HepG2 (cell line): Measurements from ENCODE around the gene RAB23. TPM values are rescaled to one million over a fixed set of nuclear protein-coding genes. Genes with fewer than 3 reads are reported as not detected.

Source experiments
- ATAC-seq: fragments of 200-7000 bp; cut with Tn5 transposase; 3 replicates; pipeline ENCODE4 v1.9.1; 2020; ENCODE audit warnings: mild to moderate bottlenecking, moderate library complexity
- BruUV-seq: library from RNA; stranded (reverse); fragments of 400-500 nt; replicated peaks from 2 replicates; lab custom pipeline; 2021; lab: Mats Ljungman, UMichigan
- CTCF ChIA-PET: fragments of 300-600 bp; formaldehyde crosslinking; extraction: SDS; loops from one replicate; lab custom pipeline; 2021; ENCODE audit warnings: low total read pairs, inconsistent platforms, low intra/inter-chr PET ratio; lab: Yijun Ruan, JAX
- POLR2A ChIA-PET: fragments of 350-600 bp; sonication (Branson Sonifier 250); formaldehyde crosslinking; loops from one replicate; lab custom pipeline; 2020; ENCODE audit warnings: antibody characterized with exemption, inconsistent platforms; lab: Yijun Ruan, JAX
- DNase-seq: peaks from one replicate; pipeline ENCODE4 v3.0.0-alpha.2; 2015; ENCODE audit warnings: low spot score
- FAIRE-seq: peaks from 3 replicates; lab custom pipeline; 2011; peaks lifted over from hg19 to GRCh38; lab: Jason Lieb, UNC
- H2AFZ ChIP-seq: one replicate; pipeline ENCODE4 v1.6.1; 2011; ENCODE audit warnings: low read length, inconsistent platforms
- H3K27ac ChIP-seq: fragments of 300-600 bp; 3 replicates; pipeline ENCODE4 v1.8.0; 2011; ENCODE audit warnings: mixed run types, mild to moderate bottlenecking, mixed read lengths, low read length, inconsistent platforms; ENCODE audit not compliant: insufficient read depth; ENCODE audit errors: extremely low read length
- H3K27me3 ChIP-seq, 2 experiments: fragments of 200-600 bp in 1 of 2; 2 replicates in 1 of 2; 3 replicates in 1 of 2; pipeline versions ENCODE4 v1.6.0 to v1.8.0; 2011; ENCODE audit warnings: low read length in 2 of 2, mild to moderate bottlenecking in 2 of 2, moderate library complexity in 2 of 2, inconsistent platforms in 1 of 2; ENCODE audit not compliant: insufficient read depth in 2 of 2, control insufficient read depth in 1 of 2
- H3K36me3 ChIP-seq, 2 experiments: fragments of 200-600 bp in 1 of 2; replicated peaks in 1 of 2; 2 replicates in 1 of 2; 3 replicates in 1 of 2; pipeline versions ENCODE4 v1.5.1 to v1.8.0; 2011; ENCODE audit warnings: low read length in 2 of 2, inconsistent platforms in 1 of 2; ENCODE audit not compliant: insufficient read depth in 2 of 2, control insufficient read depth in 1 of 2
- H3K4me1 ChIP-seq: 2 replicates; pipeline ENCODE4 v1.5.1; 2012; ENCODE audit warnings: low read length, inconsistent platforms; ENCODE audit not compliant: insufficient read depth
- H3K4me2 ChIP-seq: 2 replicates; pipeline ENCODE4 v1.6.0; 2011; ENCODE audit warnings: low read depth, low read length, inconsistent platforms
- H3K4me3 ChIP-seq, 3 experiments: fragments of 200-600 bp in 1 of 3; sonication (generic), shearing (Covaris generic) in 1 of 3; replicated peaks in 1 of 3; 2 replicates each; pipeline ENCODE4 v1.5.1; 2011 to 2016; ENCODE audit warnings: low read length in 3 of 3, inconsistent platforms in 2 of 3, low read depth in 2 of 3, mild to moderate bottlenecking in 2 of 3, control low read depth in 1 of 3, mixed read lengths in 1 of 3; ENCODE audit not compliant: insufficient read depth in 1 of 3
- H3K79me2 ChIP-seq: one replicate; pipeline ENCODE4 v1.6.1; 2011; ENCODE audit warnings: low read length, inconsistent platforms; ENCODE audit not compliant: insufficient read depth
- H3K9ac ChIP-seq: 2 replicates; pipeline ENCODE4 v1.6.0; 2011; ENCODE audit warnings: mild to moderate bottlenecking, low read depth, low read length, inconsistent platforms; ENCODE audit not compliant: insufficient read depth
- H3K9me3 ChIP-seq: 2 replicates; pipeline ENCODE4 v1.5.1; 2012; ENCODE audit warnings: mild to moderate bottlenecking, low read length
- H4K20me1 ChIP-seq: 2 replicates; pipeline ENCODE4 v1.6.0; 2011; ENCODE audit warnings: inconsistent platforms, mild to moderate bottlenecking, low read length, moderate library complexity; ENCODE audit not compliant: insufficient read depth
- BATF2 ChIP-seq: sonication (generic); formaldehyde crosslinking; IDR thresholded peaks from 2 replicates; pipeline ENCODE4 v1.8.0; 2022; ENCODE audit warnings: mild to moderate bottlenecking, missing genetic modification reagents, moderate library complexity
- FOXJ3 ChIP-seq: sonication (generic); formaldehyde crosslinking; IDR thresholded peaks from 2 replicates; pipeline ENCODE4 v1.4.0; 2020; ENCODE audit warnings: missing genetic modification reagents, mild to moderate bottlenecking, borderline replicate concordance
- HOXA9 ChIP-seq: sonication (generic); formaldehyde crosslinking; IDR thresholded peaks from 2 replicates; pipeline ENCODE4 v1.8.1; 2022; ENCODE audit warnings: missing genetic modification reagents, mild to moderate bottlenecking, moderate library complexity, borderline replicate concordance
- KDM5A ChIP-seq: fragments of 200-600 bp; sonication (generic); IDR thresholded peaks from 2 replicates; pipeline ENCODE4 v1.7.0; 2018; ENCODE audit warnings: antibody characterized with exemption, mild to moderate bottlenecking, low read length, borderline replicate concordance
- KLF15 ChIP-seq: sonication (generic); formaldehyde crosslinking; IDR thresholded peaks from 2 replicates; pipeline ENCODE4 v1.8.1; 2023; ENCODE audit warnings: borderline replicate concordance, mild to moderate bottlenecking, inconsistent platforms, missing genetic modification reagents, mixed read lengths
- PCBP2 ChIP-seq: fragments of 200-400 bp; formaldehyde crosslinking; optimal IDR thresholded peaks from 2 replicates; pipeline ENCODE3; 2018; ENCODE audit warnings: low read length, low read depth; ENCODE audit not compliant: poor library complexity, severe bottlenecking
- RCOR2 ChIP-seq: IDR thresholded peaks from 2 replicates; pipeline ENCODE4 v1.6.1; 2016; ENCODE audit warnings: missing biosample characterization, missing genetic modification reagents
- RFX3 ChIP-seq: IDR thresholded peaks from 2 replicates; pipeline ENCODE4 v1.6.1; 2016; ENCODE audit warnings: missing biosample characterization, missing genetic modification reagents
- TFAP4 ChIP-seq: sonication (generic); IDR thresholded peaks from 2 replicates; pipeline ENCODE4 v1.6.1; 2016; ENCODE audit warnings: low read depth, borderline replicate concordance
- ZNF138 ChIP-seq: sonication (generic); formaldehyde crosslinking; IDR thresholded peaks from 2 replicates; pipeline ENCODE4 v1.5.0; 2020; ENCODE audit warnings: mild to moderate bottlenecking, low read depth, missing genetic modification reagents
- ZNF615 ChIP-seq: sonication (generic); formaldehyde crosslinking; IDR thresholded peaks from 2 replicates; pipeline ENCODE4 v1.5.0; 2020; ENCODE audit warnings: mild to moderate bottlenecking, missing genetic modification reagents, borderline replicate concordance
- ZNF687 ChIP-seq: sonication (generic); formaldehyde crosslinking; IDR thresholded peaks from 2 replicates; pipeline ENCODE4 v1.5.1; 2020; ENCODE audit warnings: mild to moderate bottlenecking, missing genetic modification reagents, moderate library complexity
- ZNF780A ChIP-seq: sonication (generic); formaldehyde crosslinking; IDR thresholded peaks from 2 replicates; pipeline ENCODE4 v1.8.0; 2022; ENCODE audit warnings: mild to moderate bottlenecking, missing genetic modification reagents, moderate library complexity
- ZNF841 ChIP-seq: sonication (generic); formaldehyde crosslinking; IDR thresholded peaks from 2 replicates; pipeline ENCODE4 v1.8.1; 2023; ENCODE audit warnings: missing genetic modification reagents, borderline replicate concordance
- WGBS: methylation state at CpG from one replicate; pipeline ENCODE4 v1.1.6; 2017; ENCODE audit warnings: low lambda C conversion rate; 5-methylcytosine and 5-hydroxymethylcytosine counted together
- in situ Hi-C: cut with HindIII; loops from 2 replicates; pipeline ENCODE4 v1.10.0; 2017; ENCODE audit warnings: low pct_unique_long_range_greater_than_20kb; ENCODE audit not compliant: extremely low pct_ligation_motif_present
- intact Hi-C: fragments of 100-400 bp; cut with micrococcal nuclease; formaldehyde crosslinking; loops from one replicate; pipeline ENCODE4 v1.10.0; 2022; ENCODE audit not compliant: unreplicated experiment
- polyA plus RNA-seq, 8 experiments: library from polyadenylated mRNA; depleted of rRNA in 3 of 8; stranded (reverse) in 7 of 8; unstranded in 1 of 8; fragments of >200 nt; fragmentation: Illumina TruSeq in 4 of 8; extraction: Trizol in 4 of 8; gene quantifications; 2 replicates each; pipeline versions ENCODE4 v1.2.1 to v1.2.3, GENCODE V29; 2011 to 2016; ENCODE audit warnings: low read depth in 4 of 8, missing spikeins in 1 of 8, mixed read lengths in 1 of 8; ENCODE audit not compliant: insufficient read depth in 1 of 8
- total RNA-seq, 5 experiments: library from RNA; depleted of rRNA; stranded (reverse); fragments of >200 nt; fragmentation: Illumina TruSeq; extraction: Trizol; gene quantifications; 2 replicates each; pipeline ENCODE4 v1.2.3, GENCODE V29; 2016; ENCODE audit warnings: low read depth in 1 of 5

Gene RAB23
- total and polyA plus RNA-seq, 2 of the 13 experiments (the other 11 are each of a cell fraction or from before 2014, with no cell fraction given): 5.5 to 16.4 TPM

- Histone ChIP-seq H3K4me2 (no peak overlapping the region), H3K4me3 (no peak overlapping the region), H3K27ac (no peak overlapping the region), H3K36me3 (no peaks in the 10 kb centered on the region), H3K9me3 (no peaks in the 10 kb centered on the region), H2AFZ (no peak overlapping the region), H3K9ac (no peak overlapping the region), H3K79me2 (no peaks in the 10 kb centered on the region), H4K20me1 (no peaks in the 10 kb centered on the region), H3K4me1 (no peaks in the 10 kb centered on the region), H3K27me3 (peaks cover 0 to 6% of the 10 kb centered on the region in 2 experiments; a peak in 3 of 5 replicates)
- CTCF ChIA-PET: no interaction called here
- TF ChIP-seq KLF15 (CRISPR knock-in tag) (no peak), ZNF138 (CRISPR knock-in tag) (no peak), ZNF780A (CRISPR knock-in tag) (no peak), ZNF841 (CRISPR knock-in tag) (no peak), HOXA9 (no peak), ZNF615 (CRISPR knock-in tag) (0 out of 2 replicates have a peak, but pooled peaks have one; percentile 24), PCBP2 (no peak)
- no TSS peak for BruUV-seq
- DNase-seq: no peak
- POLR2A ChIA-PET: no interaction called here
- ATAC-seq: no peak
- no peak for FAIRE-seq
- intact Hi-C loops: no loop called here
- WGBS: 23% methylated on average over 2 of the region's 2 CpGs
- in situ Hi-C loops: loop anchor here (10.0 kb wide), 1 partner anchor 53 kb away; the partner anchor contains the start of gene PRIM2
Measured at GRCh38 chr6:57261926-57262325, 39.8 kb upstream of the RAB23 start.

- Histone ChIP-seq H3K27ac (no peak overlapping the region), H3K9ac (no peak overlapping the region), H3K4me3 (no peak overlapping the region), H2AFZ (no peak overlapping the region), H3K9me3 (no peaks in the 10 kb centered on the region), H3K36me3 (no peaks in the 10 kb centered on the region), H3K4me1 (peaks cover 9% of the 10 kb centered on the region), H4K20me1 (no peaks in the 10 kb centered on the region), H3K4me2 (no peak overlapping the region), H3K79me2 (no peaks in the 10 kb centered on the region), H3K27me3 (peaks cover 0 to 6% of the 10 kb centered on the region in 2 experiments; a peak in 2 of 5 replicates)
- ChIA-PET POLR2A (no interaction called here), CTCF (no interaction called here)
- 34% methylated on average over 2 of the region's 2 CpGs for WGBS
- no TSS peak for BruUV-seq
- ATAC-seq (no peak), FAIRE-seq (no peak), DNase-seq (no peak)
- in situ Hi-C loops: no loop called here
- intact Hi-C loops: no loop called here
- TF ChIP-seq ZNF687 (CRISPR knock-in tag) (no peak), BATF2 (no peak), RCOR2 (CRISPR knock-in tag) (no peak), KDM5A (no peak), FOXJ3 (CRISPR knock-in tag) (no peak), TFAP4 (no peak), RFX3 (CRISPR knock-in tag) (no peak)
Measured at GRCh38 chr6:57259064-57259463, 37.0 kb upstream of the RAB23 start.
